Lower leg skin (tissue), 3 donors: ENCODE measurements around the gene IQSEC3.

Experiments used
- POLR2A ChIP-seq, 2 donors: fragments of 450-650 bp; IDR thresholded peaks; one replicate each; pipeline ENCODE4 v1.6.1; 2016 to 2017; ENCODE audit warnings: antibody characterized with exemption in 2 of 2, mild to moderate bottlenecking in 1 of 2, moderate library complexity in 1 of 2
- TF ChIP-seq, protein P1 (sequence below), 3 donors: fragments of 450-650 bp; IDR thresholded peaks; one replicate each; pipeline ENCODE4 v1.5.1; 2016; ENCODE audit warnings: antibody characterized with exemption in 3 of 3, mild to moderate bottlenecking in 3 of 3, moderate library complexity in 2 of 3

DNA sequence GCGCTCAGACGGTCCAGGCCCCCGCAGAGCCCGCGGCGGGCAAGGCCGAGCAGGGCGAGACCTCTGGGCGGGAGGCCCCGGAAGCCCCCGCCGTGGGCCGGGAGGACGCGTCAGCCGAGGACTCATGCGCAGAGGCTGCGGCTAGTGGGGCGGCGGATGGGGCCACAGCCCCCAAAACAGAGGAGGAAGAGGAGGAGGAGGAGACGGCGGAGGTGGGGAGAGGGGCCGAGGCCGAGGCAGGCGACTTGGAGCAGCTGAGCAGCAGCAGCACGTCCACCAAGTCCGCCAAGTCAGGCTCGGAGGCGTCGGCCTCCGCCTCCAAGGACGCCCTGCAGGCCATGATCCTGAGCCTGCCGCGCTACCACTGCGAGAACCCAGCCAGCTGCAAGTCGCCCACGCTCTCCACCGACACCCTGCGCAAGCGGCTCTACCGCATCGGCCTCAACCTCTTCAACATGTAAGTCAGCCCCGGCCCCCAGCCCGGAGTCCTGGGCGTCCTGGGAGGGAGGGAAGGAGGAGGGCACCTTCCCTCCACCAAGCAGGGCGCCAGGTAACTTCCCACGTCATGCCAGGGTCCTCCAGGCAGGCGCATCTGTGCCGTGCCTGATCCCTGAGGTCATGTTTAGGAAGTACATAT lies 72.4 kb downstream of the IQSEC3 start:
- TF ChIP-seq, protein P1, sequence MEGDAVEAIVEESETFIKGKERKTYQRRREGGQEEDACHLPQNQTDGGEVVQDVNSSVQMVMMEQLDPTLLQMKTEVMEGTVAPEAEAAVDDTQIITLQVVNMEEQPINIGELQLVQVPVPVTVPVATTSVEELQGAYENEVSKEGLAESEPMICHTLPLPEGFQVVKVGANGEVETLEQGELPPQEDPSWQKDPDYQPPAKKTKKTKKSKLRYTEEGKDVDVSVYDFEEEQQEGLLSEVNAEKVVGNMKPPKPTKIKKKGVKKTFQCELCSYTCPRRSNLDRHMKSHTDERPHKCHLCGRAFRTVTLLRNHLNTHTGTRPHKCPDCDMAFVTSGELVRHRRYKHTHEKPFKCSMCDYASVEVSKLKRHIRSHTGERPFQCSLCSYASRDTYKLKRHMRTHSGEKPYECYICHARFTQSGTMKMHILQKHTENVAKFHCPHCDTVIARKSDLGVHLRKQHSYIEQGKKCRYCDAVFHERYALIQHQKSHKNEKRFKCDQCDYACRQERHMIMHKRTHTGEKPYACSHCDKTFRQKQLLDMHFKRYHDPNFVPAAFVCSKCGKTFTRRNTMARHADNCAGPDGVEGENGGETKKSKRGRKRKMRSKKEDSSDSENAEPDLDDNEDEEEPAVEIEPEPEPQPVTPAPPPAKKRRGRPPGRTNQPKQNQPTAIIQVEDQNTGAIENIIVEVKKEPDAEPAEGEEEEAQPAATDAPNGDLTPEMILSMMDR (IDR thresholded peaks at IDR 0.05) = no peak
- no peak for TF ChIP-seq POLR2A (IDR thresholded peaks at IDR 0.05)
